NCI-H69 (cell line): Measurements from ENCODE around the gene STMN1.

ENCODE experiments used
- DNase-seq: peaks from one replicate; lab custom pipeline; 2025; lab: John Stamatoyannopoulos, UW

The STMN1 gene

DNA sequence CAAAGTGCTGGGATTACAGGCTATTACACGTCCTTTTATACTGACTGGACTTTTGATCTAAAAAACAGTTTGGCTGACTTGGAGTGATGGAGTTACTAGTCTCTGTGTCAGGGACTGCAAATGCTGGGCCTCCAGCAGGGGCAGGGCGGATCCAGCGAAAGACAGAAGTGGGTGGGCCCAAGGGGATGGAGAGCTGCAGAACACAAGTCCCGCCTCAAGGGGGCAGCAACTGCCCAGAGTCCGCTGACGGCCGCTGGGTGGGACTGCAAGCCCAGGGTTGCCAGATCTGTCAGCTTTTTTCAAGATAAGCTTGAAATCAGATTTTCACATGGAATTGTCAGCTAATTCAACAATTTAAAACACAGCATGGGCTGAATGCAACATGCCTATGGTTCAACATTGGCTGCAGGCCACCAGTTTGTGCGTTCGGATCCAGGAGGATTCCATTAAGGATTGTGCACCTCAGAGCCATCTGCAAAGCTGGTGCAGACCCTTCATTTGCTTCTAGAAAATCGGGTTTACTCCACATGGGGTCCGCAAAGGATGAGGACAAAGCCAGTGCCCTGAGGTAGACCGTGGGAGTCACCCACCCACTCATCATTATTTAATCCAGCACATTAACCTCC, 10.7 kb downstream of the STMN1 start:
- DNase-seq = peak; percentile 77

- DNase-seq = no peak
Measured at GRCh38 chr1:25893116-25893515, 13.1 kb downstream of the STMN1 start.

DNA sequence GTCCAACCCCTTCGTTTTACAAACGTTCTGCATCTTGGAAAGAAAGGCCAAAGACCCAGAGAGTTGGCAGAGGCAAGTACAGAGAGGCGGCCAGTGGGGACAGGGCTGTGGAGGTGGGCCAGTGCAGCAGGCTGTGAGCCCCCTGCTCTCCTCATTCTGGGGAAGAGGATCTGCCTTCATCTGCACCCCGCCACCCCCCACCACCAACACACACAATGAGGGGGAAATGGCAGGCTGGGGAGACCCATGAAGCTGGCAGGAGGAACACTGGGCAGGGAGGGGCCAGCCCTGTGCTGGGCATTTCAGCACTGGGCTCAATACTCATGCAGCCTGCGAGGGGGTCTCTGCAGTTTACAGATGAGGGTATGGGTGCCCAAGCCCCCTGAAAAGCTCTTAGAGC, 14.6 kb downstream of the STMN1 start:
- DNase-seq = no peak

- no peak for DNase-seq
Measured at GRCh38 chr1:25890239-25891034, 15.8 kb downstream of the STMN1 start.

DNA sequence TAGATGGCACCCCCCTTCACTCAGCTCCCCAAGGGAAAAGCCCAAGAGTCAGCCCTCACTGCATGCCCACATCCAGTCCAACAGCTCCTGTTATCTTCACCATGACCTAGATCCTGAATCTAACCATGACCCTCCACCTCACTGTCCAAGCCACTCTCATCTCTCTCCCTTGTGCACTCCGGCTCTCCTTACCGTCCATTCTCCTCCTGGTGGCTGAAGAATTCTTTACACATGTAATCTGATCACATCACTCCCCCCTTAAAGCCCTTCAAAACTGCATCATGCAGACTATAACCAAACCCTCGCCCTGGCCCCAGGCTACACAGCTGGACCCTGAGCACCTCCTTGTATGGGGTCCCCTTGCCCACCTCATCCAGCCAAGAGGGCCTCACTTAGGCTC, 16.7 kb downstream of the STMN1 start:
- DNase-seq = no peak

DNA sequence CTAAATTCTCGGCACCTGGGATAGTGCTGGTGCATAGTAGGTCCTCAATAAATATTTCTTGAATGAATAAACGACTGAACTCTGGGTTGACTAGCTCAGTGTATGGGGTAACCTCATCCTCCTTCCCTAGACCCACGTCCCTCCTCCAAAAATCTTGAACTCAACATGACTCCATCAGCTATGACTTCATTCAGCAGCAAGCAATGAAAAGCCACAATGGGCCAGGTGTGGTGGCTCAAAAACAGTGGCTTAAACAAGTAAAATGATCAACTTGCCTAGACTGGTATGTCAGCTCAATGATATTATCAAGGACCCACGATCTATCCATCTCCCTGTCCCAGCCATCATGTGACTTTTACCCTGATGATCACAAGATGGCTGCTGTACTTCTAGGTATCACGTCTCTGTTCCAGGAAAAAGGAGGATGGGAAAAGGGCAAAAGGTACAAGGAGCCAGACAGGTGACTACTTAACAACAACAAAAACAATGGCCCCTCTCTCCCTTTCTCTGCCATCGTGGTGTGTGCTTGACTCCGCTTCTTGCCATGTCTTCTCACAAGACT, 17.7 kb downstream of the STMN1 start:
- DNase-seq = no peak

DNA sequence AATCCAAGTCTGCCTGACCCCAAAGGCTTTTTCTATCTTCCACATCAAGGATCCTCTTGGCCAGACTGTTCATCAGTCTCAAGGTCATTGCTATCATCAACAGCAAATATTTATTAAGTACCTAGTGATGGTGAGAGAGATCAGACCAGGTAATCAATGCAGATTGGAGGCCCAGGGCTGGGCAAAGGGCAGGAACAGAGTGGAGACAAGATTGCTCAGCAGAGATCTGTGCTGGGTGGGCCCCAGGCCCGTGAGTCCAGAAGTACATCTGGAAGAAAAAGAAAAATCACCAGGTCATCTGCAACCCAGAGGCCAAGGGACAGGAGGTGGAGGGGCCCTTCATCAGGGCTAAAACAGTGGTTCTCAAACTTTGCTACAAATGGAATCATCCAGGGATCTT, 20.6 kb downstream of the STMN1 start:
- no peak for DNase-seq

DNA sequence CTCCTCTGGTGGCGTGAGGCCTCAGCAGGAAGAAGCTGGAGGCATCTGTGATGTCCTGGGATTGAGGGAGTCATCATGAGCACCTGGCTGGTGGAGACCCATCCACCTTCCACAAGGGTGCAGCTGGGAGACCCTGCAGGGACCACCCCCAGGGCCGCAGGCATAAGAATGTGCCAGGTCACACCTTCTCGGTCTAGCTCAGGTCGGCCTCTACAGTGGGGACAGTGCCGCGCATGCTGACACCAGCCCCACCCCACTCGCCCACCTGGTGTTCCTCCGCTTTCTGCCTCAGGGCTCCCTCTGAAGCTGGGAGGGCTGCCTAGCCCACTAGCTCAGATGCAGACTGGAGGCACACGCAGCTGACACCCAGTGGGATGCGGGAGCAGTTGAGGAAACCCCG, 25.0 kb downstream of the STMN1 start:
- no peak for DNase-seq

- DNase-seq = no peak
Measured at GRCh38 chr1:25880518-25880917, 25.7 kb downstream of the STMN1 start.

DNA sequence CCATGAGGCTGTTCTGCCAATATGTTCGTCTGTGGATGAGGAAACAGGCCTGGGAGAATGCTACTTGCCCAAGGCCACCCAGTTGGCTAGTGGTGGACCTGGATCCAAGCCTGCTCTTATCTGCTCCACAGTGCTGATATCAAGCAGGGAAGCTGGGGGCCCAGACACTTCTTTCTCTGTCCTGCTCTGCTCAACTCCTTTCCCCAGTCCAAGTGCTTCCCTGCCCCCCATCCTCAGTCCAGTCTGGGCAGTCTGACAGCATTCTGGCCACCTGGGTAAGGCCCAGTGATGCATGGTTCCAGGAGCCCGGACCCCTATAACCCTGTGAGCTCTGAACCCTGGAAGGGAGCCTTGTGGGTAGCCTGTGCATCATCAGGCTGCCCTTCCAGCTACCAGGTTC, 26.5 kb downstream of the STMN1 start:
- DNase-seq = no peak

GRCh38 chr1:25878690-25879089, 27.5 kb downstream of the STMN1 start:
- no peak for DNase-seq

DNA sequence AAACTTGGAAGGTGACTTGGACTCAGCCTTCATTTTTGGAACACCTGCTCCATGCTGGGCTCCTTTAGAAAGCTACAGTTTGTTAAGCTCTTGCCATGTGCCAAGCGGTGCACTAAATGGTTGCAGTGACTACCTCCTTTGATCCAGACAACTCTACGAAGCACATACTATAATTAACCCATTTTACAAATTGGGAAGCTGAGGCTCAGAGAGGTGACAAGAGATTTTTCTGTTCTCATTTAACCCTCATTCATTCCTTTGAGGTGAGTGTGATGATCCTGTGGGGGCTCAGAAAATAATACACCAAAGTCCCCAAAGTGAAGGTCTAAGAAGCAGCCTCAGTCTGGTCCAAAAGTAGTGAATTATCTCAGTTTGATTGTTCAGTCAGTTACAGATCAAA, 29.1 kb downstream of the STMN1 start:
- DNase-seq = no peak

DNA sequence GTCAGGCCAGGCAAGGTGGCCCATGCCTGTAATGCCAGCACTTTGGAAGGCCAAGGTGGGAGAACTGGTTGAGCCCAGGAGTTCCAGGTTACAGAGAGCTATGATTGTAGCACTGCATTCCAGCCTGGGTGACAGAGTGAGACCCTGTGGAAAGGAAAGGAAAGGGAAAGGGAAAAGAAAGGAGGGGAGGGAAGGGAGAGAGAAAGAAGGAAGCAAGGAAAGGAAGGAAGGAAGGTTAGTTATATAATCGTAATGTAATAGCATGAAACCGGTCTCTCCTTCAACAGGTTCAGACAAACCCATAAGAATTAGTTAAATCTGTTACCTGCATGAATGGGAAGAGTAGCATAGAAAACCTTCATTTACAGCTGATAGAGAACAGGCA, 29.5 kb downstream of the STMN1 start:
- DNase-seq = no peak

GRCh38 chr1:25875856-25876692, 30.1 kb downstream of the STMN1 start:
- DNase-seq = no peak

GRCh38 chr1:25875154-25875855, 30.9 kb downstream of the STMN1 start, which contains the start of gene PAQR7:
TSS of gene PAQR7 (minus strand) at chr1:25875708. CDS start at chr1:25863839, 11,869 bp downstream.
- DNase-seq = peak; percentile 77

GRCh38 chr1:25874635-25875153, 31.5 kb downstream of the STMN1 start:
- DNase-seq = no peak

DNA sequence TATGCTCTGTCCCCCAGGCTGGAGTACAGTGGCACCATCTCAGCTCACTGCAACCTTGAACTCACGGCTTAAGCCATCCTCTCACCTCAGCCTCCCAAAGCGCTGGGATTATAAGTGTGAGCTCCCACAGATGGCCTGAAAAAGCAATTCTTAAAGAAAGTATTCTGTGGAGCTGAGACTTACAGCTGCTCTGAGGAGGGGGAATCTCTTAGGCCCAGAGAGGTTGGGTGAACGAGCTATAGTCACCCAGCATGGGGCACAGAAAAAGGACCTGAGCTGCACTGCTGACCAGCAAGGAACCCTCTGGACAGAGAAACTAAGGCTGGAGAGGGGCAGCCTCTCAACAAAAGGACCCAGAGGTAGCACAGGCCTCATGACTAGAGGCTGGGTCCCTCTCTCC, 32.0 kb downstream of the STMN1 start:
- no peak for DNase-seq

DNA sequence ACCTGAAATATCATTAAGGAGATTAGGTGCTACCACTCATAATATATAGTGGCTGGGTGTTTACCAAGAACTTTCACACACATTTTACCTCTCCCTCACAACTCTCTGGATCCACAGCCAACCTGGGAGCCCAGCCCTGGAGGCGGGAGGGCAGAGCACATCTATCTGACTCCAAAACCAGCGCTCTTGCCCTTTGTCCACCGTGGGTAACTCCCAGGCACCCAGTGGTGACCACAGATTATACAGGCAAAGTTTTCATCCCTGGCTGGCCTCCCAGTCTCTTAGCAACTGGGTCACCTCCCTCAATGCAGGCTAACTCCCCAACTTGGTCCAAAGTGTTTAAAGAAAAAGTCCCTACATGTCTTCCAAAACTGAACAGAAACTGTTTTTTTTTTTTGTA, 33.1 kb downstream of the STMN1 start:
- no peak for DNase-seq

DNA sequence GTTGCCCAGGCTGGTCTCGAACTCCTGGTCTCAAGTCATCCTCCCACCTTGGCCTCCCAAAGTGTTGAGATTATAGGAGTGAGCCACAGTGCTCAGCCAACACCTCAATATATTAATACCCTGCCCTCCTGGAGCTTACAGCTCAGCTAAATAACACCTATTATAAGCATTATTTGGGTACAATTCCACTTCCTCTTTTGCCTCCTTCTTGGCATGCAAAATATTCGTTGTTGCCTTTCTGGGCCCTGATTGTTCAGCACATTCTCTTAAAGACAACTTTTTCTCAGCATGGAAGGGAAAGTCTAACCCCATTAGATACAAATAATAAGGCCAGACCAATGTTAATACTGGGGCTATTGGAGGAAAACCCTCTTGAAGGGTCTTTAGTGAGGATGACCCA, 33.5 kb downstream of the STMN1 start:
- DNase-seq = no peak

GRCh38 chr1:25871704-25872494, 34.3 kb downstream of the STMN1 start:
- DNase-seq = no peak
